Raji (cell line): ENCODE data around the gene FEZ2.

Source experiments
- POLR2A ChIP-seq: IDR thresholded peaks from 2 replicates; pipeline ENCODE4 v1.6.1; 2011; ENCODE audit warnings: low read depth, low read length, control low read depth; ENCODE audit not compliant: insufficient read depth

FEZ2 gene

GRCh38 chr2:36597532-36598377, at the start of gene FEZ2:
TSS of gene FEZ2 (minus strand) at chr2:36598168. CDS start at chr2:36598142, 26 bp downstream.
- peak; percentile 61 for TF ChIP-seq POLR2A

GRCh38 chr2:36634981-36635597, 37.1 kb upstream of the FEZ2 start:
- TF ChIP-seq POLR2A = no peak

GRCh38 chr2:36633470-36634092, 35.6 kb upstream of the FEZ2 start:
- TF ChIP-seq POLR2A = no peak

GRCh38 chr2:36626756-36627155, 28.8 kb upstream of the FEZ2 start:
- no peak for TF ChIP-seq POLR2A

- no peak for TF ChIP-seq POLR2A
Measured at GRCh38 chr2:36626071-36626470, 28.1 kb upstream of the FEZ2 start.

GRCh38 chr2:36625304-36625703, 27.3 kb upstream of the FEZ2 start:
- no peak for TF ChIP-seq POLR2A

GRCh38 chr2:36620321-36620720, 22.4 kb upstream of the FEZ2 start:
- TF ChIP-seq POLR2A = no peak

GRCh38 chr2:36618381-36618780, 20.4 kb upstream of the FEZ2 start:
- no peak for TF ChIP-seq POLR2A

GRCh38 chr2:36616947-36617346, 19.0 kb upstream of the FEZ2 start:
- no peak for TF ChIP-seq POLR2A

- no peak for TF ChIP-seq POLR2A
Measured at GRCh38 chr2:36615222-36615621, 17.3 kb upstream of the FEZ2 start.

- TF ChIP-seq POLR2A = no peak
Measured at GRCh38 chr2:36613801-36614200, 15.8 kb upstream of the FEZ2 start.

- TF ChIP-seq POLR2A = no peak
Measured at GRCh38 chr2:36611316-36611990, 13.5 kb upstream of the FEZ2 start.

- no peak for TF ChIP-seq POLR2A
Measured at GRCh38 chr2:36609507-36609906, 11.5 kb upstream of the FEZ2 start.

GRCh38 chr2:36607947-36608346, 10.0 kb upstream of the FEZ2 start:
- TF ChIP-seq POLR2A = no peak

GRCh38 chr2:36606925-36607324, 9.0 kb upstream of the FEZ2 start:
- no peak for TF ChIP-seq POLR2A
